CD4-positive, alpha-beta T cell treated with Interferon gamma for 1 hour (primary cell): ENCODE measurements around the gene SLC16A13.
"Not testable (repeated sequence)": the region's sequence is repeated elsewhere in the genome, so short reads cannot be mapped to it uniquely, and the experiment has no call there.

Experiments
- DNase-seq: peaks from one replicate; pipeline ENCODE4 v3.0.0-alpha.2; 2020

Gene SLC16A13

DNA sequence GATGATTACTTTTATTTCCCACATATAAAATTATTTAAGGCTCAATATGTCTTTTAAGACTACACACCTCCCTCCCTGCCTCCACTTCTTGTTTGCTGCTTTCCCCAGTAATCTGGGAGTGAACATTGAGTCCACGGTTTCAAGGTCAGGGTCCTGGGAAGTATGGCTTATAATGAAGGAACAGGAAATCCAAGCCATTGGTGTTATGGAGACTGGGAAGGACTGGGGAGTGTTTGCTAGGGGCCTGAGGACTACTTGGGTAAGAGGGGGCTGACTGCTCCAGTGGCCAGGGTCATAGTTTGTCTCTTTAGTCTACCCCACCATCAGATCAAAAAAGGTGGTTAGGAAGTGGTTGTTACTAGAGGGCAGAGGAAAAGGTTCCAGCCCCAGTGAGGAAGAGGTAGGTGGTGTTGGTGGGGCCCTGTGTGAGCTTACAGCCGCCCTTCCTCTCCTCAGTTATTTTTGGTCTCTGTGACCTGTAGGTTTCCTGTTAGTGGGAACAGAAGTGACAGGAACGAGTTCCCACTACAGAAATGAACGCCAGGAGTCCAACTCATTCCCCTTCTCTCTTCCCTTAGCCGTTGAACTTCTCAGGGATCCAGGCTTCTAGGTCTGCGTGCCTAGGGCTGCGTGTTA is 742 bp upstream of the SLC16A13 start:
- DNase-seq = peak; percentile 54

DNA sequence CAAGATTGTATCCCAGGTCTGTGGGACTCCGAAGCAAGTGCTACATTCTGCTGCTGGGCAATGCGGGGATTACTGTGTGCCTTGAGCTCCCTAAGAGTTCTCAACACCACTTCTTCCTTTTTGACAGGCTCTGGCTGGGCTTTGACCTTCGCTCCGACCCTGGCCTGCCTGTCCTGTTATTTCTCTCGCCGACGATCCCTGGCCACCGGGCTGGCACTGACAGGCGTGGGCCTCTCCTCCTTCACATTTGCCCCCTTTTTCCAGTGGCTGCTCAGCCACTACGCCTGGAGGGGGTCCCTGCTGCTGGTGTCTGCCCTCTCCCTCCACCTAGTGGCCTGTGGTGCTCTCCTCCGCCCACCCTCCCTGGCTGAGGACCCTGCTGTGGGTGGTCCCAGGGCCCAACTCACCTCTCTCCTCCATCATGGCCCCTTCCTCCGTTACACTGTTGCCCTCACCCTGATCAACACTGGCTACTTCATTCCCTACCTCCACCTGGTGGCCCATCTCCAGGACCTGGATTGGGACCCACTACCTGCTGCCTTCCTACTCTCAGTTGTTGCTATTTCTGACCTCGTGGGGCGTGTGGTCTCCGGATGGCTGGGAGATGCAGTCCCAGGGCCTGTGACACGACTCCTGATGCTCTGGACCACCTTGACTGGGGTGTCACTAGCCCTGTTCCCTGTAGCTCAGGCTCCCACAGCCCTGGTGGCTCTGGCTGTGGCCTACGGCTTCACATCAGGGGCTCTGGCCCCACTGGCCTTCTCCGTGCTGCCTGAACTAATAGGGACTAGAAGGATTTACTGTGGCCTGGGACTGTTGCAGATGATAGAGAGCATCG is 2.4 kb downstream of the SLC16A13 start:
- DNase-seq = no peak

DNA sequence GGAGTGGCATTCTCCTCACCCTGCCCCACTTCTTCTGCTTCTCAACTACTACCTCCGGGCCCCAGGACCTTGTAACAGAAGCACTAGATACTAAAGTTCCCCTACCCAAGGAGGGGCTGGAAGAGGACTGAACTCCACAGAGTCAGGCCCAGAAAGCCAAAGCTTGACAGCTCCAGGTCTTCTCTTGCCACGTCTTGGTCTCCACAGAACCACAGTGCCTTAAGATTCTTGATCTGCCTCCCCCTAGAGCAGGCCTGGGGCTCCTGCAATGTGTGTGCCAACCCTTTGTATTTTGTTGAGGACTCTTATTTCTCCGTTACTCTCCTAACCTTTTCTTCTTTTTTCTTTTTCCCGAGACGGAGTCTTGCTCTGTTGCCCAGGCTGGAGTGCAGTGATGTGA is 4.0 kb downstream of the SLC16A13 start:
- no peak for DNase-seq

DNA sequence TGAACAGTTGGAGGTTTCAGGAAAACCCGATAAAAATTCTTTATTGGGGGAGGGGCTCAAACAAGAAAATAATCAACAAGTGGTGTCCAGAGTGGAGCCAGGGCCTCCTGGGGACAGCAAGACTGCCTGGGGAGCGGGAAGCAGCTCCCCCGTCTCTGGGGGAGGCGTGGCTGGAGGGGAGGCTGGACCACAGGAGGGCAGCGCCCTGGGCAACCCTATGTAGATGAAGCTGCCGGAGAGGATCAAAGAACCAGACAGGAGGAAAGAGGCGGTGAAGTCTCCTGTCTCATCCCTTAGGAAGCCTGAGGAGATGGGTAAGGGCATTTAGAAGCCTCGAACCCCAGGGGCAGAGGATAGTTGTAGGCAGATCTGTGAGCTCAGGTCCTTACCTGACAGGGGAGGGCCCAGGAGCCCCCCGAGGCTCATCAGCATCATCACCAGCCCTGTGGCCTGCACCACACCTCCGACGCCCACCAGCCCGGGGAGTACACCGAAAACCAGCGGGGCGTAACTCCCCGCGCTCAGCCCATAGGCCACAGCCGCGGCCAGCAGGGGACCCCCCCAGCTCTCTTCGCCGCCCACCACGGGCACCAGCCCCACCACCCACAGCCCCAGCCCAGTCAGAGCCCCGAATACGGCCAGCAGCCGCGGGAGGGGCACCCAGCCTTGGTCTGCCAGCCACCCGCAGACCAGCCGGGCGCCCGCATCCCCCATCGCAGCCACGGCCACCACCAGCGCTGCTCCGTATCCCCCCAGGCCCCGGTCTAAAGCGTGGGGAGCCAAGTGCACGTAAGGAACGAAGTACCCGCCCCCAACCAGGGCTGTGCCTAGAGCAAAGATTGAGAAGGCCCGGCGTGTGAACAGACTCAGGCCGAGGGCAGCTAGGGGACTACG is 6.0 kb downstream of the SLC16A13 start:
- peak; percentile 27 for DNase-seq

DNA sequence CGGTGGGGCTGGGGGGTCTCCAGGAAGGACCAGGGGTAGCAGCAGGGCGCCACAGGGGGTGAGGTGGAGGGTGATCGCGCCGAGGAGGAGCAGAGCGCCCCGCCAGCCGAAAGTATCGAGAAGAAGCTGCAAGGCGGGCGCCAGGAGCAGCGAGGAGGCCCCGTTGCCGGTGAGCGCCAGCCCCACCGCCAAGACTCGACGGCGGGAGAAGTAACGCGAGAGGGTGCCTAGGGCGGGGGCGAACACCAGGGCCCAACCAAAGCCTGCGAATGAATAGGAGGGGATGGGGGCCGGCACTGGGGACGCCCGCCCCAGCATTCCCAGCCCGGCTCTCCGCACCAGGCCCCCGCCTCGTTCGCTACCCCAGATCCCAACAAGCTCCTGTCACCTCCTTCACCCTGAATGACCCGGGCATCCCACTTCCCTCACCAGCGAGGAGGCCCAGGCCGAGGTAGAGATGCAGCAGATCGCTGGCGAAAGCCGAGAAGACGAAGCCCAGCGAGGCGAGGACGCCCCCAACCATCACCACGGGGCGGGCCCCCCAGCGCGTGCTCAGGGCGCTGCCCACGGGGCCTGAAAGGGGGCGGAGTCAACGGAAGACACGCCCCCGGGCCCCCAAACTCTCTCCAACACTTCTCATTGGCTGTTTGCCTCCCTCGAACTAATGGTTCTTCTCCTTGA is 6.8 kb downstream of the SLC16A13 start:
- peak; percentile 54 for DNase-seq

DNA sequence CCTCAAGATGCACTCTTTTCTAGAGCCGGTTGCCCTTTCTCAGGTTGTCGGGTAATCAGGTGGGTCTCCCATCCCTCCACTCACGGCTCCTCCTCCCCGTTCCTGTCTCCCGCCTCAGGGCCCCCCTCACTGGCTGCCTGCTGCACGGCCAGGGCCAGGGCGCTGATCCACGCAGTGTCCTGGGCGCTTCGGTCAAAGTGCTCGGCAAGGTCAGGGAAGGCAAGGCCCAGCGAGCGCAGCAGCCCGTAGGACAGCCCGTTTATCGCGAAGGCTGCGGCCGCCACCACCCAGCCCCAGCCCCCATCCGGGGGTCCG is 7.3 kb downstream of the SLC16A13 start:
- no peak for DNase-seq

DNA sequence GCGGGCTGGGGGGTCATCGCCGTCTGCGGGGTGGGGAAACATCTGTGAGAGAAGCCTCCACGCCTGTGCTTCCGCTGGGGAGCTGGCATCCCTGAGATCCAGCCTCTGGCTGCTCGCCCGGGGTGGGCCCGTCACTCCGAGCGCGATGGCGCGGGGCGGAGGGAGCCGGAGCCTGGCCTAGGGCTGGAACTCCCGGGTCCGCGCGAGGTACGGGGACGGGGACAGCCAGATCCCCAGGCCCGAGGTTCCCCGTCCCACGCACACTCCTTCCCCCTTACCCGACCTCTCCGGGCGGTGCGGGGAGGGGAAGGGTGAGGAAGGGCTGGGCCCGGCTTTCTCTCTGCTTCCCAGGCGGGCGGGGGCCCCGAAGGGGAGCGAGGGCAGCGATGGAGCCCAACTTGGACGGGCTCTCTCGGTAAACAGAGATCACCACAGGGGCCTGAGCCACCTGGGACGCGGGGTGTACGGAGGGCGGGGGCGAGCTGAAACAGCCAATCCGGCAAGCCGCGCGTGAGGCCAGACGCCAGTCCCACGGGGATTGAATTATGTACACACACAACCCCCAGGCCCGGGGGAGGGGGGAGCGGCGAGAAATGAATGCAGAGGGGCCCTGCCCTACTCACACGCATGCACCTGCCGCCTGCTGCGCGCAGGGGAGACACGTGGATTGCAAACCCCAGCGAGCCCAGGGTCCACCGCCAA is 7.8 kb downstream of the SLC16A13 start, which contains the start of gene SLC16A11:
SLC16A11 (minus strand) TSS at position 596 of the 702 bp plus-strand sequence; CDS start at position 17, 579 bp downstream.
- DNase-seq = peak; percentile 70

DNA sequence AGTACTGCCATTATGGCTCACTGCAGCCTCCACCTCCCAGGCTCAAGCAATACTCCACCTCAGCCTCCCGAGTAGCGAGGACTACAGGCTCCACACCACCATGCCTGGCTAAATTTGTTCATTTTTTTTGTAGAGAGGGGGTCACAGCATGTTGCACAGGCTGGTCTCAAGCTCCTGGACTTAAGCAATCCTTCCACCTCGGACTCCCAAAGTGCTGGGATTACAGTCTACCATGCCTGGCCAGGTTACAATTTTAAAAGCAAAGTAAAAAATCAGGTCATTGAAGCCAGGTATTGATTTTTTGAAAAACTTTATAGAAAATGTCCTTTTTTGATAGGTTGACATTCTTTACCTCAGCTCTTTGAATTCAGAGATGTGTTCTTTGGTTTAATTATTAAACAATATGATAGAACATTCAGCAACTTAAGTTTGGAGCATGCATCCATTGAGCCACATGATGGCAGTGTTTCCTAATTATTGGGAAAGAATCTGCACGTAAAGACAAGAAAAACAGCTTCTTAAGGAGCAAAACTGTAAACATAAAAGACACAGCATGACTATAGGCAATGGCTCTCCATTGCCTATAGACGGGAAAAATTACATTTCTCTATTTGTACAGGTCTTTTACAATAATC is 9.8 kb downstream of the SLC16A13 start:
- DNase-seq = peak; percentile 42

DNA sequence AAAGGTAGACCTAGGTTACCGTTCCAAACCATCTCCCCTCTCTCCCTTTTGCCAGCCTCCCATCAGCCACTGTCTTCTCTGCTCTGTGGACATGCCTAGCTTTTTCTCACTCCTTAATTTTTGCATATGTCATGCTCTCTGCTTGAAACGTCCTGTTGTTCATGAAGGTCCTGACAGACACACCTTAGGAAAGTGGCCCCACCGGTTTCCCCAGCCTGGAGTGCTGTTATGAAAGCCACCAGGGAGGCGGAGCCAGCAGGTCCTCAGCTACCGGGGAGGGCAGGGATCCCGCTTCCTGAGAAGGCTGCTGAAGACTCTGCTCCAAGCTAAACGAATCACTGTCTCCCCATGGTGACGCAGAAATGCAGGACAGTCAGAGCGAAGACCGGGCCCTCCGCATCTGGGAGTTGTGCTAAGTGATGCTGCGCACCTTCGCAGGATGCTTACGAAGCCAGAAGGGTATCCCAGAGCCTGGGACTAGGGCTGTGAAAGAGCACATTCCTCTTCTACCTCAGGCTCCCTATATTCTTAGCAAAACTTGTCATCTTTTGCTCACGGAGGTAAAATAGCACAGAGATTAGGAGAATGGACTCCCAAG is 10.4 kb downstream of the SLC16A13 start:
- peak; percentile 25 for DNase-seq

DNA sequence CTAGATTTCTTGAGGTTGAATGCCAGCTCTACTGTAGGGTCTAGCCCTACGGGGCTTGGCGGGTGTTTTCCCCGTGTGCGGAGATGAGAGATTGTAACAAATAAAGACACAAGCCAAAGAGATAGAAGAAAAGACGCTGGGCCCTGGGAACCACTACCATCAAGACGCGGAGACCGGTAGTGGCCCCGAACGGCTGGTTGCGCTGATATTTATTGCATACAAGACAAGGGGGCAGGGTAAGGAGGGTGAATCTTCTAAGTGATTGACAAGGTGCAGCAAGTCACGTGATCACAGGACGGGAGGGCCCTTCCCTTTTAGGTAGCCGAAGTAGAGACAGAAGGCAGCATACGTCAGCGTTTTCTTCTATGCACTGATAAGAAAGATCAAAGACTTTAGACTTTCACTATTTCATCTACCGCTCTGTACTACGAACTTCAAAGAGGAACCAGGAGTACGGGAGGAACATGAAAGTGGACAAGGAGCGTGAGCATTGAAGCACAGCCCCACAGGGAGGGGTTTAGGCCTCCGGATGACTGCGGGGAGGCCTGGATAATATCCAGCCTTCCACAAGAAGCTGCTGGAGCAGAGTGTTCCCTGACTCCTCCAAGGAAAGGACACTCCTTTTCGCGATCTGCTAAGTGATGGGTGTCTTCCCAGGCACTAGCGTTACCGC is 11.0 kb downstream of the SLC16A13 start:
- DNase-seq = peak; percentile 89

DNA sequence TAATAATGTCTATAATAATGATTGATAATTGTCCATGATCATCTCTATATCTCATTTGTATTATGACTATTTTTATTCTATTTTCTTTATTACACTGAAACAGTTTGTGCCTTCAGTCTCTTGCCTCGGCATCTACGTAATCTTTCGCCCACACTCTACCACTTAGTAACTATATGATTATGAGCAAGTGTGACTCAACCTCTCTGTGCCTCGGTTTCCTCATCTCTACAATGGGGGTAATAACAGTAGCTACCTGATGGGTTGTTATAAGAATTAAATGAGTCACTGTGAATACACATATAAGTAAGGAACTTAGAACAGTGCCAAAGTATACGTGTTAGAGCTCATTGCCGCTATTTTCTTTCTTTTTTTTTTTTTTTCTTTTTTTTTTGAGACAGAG is 11.8 kb downstream of the SLC16A13 start:
- no peak for DNase-seq

DNA sequence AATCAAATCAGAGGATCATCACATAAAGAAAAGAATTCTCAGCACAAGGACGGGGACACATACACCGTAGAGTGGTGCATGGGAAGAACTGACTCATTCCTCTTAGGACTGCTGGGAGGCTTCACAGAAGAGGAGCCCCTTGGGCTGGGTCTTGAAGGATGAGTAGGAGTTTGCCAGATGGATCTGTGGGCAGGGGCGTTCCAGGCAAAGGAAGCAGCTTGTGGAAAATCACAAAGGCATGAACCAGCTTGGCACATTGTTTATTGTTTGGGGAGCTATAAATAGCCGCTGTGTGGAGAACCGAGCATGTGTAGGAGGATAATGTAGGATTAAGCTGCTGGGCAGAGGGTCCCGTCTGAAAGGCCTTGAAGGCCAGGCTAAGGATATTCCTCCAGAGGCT is 13.2 kb downstream of the SLC16A13 start:
- DNase-seq = no peak

DNA sequence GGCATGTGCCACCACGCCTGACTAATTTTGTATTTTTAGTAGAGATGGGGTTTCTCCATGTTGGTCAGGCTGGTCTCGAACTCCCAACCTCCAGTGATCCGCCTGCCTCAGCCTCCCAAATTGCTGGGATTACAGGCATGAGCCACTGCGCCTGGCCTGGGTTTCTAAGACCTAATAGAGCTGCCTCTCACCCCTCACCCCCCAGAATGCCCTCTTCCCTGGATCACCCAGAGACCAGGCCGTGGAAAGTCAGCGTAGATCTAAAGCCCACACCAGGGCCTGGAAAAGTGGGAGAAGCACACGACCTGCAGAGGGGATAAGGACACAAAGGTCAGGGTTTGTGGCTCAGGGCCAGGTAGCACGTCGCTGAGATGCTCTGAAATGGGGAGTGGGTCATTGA is 14.8 kb downstream of the SLC16A13 start:
- not testable (repeated sequence) for DNase-seq

DNA sequence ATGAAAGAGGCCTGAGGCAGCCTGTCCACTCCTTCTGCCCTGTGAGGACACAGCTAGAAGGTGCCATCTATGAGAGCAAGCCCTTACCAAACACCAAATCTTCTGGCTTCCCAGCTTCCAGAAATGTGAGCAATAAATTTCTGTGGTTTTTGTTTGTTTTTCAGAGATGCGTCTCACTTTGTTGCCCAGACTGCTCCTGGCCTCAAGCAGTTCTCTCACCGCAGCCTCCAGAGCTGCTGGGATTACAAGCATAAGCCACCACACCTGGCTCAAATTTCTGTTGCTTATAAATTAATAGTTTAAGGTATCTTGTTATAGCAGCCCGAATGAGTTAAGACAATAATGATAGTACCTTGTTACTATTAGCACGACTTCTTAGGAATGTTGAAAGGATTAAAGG is 20.6 kb downstream of the SLC16A13 start:
- no peak for DNase-seq

DNA sequence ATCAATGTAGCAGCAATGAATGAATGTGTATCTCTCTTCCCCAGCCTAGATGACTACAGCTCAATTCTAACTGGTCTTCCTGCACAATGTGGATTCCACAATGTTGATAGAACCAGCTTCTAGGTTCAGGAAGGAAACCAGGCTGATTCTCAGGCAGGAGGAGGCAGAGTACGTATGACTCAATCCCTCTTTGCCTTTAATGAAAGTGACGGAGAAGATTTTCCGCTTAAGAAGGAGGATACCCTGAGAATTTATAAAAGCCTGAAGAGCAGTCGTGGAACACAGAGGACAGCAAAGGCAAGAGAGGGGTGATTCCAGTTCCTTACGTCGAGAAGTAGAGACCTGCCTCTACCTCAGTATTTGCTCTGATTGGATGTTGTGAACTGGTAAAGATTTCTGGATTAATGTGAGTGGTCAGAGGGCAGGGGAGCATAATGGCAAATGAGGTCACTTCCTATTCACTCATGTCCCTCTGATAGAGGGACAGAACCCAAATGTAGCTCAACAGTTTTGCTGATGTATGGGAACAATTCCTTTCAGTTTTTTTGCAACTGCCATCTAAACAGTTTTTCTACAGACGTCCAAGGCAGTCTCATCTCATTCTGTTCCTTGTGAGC is 23.1 kb downstream of the SLC16A13 start:
- no peak for DNase-seq

DNA sequence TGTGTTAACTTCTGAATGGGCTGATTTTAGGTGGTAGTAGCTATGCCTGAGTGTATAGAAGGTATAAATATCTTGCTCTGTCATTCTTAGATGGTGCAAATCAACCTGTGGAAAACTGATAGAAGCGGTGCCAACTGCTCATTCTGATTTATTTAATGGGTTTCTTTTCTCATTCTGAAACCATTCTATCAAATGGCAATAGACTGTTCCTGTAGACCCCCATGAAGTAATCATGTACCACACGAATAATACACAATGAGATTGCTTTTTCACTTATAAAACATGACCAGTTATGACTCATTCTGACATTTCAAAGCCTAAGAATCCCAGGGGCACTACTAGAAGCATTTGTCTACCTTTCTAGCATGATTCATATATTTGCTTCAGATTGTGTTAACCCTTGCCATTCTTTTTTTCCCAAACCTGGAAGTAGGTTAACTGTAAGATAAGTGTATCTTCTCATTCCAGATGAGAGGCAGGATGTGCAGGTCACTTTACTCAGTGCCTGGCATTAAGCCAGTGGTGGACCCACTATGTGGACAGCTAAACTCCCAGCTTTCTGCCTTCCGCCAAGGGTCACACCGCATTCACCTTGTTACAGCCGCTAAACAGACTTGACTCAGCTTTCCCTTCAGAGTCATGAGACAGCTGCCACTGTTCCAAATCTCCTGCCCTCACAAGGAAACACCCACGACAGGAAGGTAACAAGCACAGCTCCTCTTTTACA is 24.5 kb downstream of the SLC16A13 start:
- DNase-seq = no peak

DNA sequence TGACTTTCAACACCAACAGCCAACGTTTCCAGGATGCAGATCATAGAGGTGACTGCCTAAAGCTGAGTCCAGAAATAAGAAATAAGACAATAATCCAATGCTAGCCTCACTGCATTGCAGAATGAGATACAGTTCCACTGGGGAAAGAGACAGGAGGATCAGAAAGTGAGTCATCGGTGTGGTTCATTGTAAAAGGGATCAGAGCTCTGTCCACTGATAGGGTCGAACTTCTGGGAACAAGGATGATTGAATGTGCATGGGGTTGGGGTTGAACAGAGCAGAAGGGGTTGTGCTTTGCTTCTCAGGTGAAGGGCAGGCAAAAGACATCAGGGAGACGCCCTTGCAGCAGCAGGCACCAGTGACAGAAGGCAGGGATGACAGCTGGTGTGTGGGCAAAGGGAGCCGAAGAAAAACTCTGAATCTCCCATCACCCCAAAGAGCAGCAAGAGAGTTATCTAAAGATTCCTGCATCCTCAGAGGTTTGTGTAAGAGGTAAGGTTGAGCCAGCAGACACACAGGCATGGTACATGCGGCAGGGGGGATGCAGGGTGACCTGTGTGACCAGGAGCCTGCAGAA is 27.8 kb downstream of the SLC16A13 start:
- no peak for DNase-seq

DNA sequence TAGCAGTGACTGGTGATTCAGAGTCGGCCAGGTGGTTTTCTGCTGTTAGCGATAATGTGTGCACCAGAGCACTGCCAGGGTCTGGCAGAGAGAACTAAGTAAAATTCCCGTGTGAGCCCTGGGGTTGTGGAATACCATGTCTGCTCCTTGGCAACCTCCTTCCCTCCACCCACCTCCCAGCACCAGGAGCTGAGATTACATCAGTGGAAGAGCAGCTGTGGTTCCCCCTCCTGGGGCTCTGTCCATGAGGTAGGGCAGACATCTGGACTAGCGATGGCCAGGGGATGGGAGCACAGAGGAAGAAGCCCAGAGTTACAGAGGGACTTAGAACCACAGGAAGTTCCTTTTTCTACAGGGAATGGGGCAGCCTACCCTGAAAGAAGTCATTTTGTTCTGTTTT is 28.4 kb downstream of the SLC16A13 start:
- no peak for DNase-seq

DNA sequence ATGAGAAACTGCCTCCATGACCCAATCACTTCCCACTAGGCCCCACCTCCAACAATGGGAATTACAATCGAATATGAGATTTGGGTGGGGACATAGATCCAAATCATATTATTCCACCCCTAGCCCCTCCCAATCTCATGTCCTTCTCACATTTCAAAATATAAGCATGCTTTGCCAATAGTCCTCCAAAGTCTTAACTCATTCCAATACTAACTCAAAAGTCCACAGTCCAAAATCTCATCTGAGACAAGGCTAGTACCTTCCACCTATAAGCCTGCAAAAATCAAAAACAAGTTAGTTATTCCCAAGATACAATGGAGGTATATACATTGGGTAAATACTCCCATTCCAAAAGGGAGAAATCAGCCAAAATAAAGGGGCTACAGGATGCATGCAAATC is 31.4 kb downstream of the SLC16A13 start:
- no peak for DNase-seq
